Fibroblast of the aortic adventitia (primary cell): ENCODE measurements around the gene UTP11. TPM values are rescaled to one million over a fixed set of nuclear protein-coding genes. Genes with fewer than 3 reads are reported as not detected.

Source experiments
- DNase-seq: peaks from one replicate; pipeline ENCODE4 v3.0.0-alpha.2; 2010; ENCODE audit warnings: low read depth
- H3K4me3 ChIP-seq: 2 replicates; pipeline ENCODE4 v1.5.1; 2011; ENCODE audit warnings: low read depth, mild to moderate bottlenecking, control low read depth, low read length, moderate library complexity
- CTCF ChIP-seq: IDR thresholded peaks from 2 replicates; pipeline ENCODE4 v1.5.1; 2011; ENCODE audit warnings: mild to moderate bottlenecking, low read length, control low read depth, inconsistent platforms; ENCODE audit not compliant: insufficient read depth
- total RNA-seq: library from RNA; depleted of rRNA; stranded (reverse); fragments of >200 nt; gene quantifications from 2 replicates; pipeline ENCODE4 v1.2.3, GENCODE V29; 2012; ENCODE audit warnings: low replicate concordance

UTP11 gene
- total RNA-seq, 1 donor = 68.1 TPM

DNA sequence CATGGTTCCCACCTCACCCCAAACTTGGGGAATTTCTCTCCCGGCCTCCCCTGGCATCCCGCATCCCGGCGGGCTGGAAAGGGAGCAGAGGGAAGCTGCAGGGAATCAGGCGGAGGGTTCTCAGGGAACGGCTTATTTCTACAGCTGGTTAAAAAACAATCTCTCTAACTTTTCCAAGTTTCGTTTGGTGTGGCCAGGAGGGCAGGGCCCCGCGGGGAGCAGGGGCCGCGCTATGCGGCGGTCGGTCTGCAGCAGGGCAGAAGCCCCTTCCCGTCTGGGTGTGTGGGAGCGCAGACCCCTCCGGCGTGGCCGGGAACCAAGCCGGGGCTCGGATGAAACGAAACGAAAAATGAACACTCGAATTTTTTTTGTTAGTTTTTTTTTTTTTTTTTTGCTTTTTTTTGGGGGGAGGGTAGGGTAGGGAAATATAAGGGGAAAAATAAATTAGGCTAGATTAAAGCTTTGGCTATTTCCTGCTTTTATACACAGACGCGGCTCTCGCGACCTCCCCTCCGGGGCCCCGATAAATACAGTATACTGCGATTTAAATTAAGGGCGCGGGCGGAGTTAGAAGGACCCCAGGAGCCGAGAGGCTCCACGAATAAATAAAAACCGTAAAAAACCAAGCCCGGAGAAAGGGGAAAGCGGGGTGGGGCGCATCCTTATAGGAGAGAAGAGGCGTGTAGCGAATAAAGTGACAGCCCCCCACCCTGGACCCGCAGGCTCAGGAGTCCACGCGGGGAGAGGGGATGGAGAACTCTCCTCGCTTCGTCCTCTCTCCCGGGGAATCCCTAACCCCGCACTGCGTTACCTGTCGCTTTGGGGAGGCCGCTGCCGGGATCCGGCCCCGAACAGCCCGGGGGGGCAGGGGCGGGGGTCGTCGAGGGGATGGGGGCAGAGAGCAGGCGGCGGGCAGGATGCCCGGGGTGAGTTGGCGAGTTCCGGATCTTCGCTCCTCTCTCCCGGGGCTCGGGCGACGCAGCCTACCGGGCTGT is 32.0 kb downstream of the UTP11 start:
- peak; percentile 20 for DNase-seq
- H3K4me3 ChIP-seq = peak overlapping the region; percentile 58

GRCh38 chr1:38045401-38046332 is 33.1 kb downstream of the UTP11 start:
- no peak for TF ChIP-seq CTCF

More for the DNA sequence above, 32.0 kb downstream of the UTP11 start:
- TF ChIP-seq CTCF = no peak

DNA sequence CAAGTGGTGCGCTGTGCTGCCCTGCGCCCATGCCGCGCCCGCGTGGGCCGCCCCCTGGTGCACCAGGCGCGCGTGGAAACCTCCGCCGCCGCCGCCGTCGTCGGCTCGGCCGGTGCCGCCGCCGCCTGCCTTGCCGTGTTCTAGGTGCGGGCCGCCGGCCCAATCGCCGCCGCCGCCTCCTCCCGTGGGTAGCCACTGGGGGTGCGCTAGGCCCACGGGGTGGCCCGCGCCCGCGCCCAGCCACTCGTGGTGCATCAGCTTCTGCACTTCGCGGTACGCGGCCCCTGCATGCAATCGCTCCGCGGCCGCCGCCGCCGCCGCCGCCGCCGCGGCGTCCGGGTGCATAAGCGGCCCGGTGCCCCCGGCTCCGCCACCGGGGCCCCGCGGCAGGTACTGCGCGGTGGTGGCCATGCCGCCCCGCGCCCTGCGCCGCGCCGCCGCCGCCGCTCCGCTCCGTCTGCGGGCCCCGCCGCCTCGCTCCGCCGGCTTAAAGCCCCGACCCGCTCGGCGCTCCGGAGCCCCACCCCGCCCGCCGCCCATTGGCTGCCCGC is 33.9 kb downstream of the UTP11 start, which contains the start of gene POU3F1:
Gene POU3F1, minus strand, starts transcription at position 461 of the 551 bp plus-strand sequence. Its CDS starts 50 bp downstream, at position 411.
- H3K4me3 ChIP-seq = peak within 1 kb of the TSS; percentile 66
- TF ChIP-seq CTCF = no peak
- no peak for DNase-seq

More at GRCh38 chr1:38045401-38046332, 33.1 kb downstream of the UTP11 start:
- H3K4me3 ChIP-seq = no peak overlapping the region
- DNase-seq = peak; percentile 5

- peak; percentile 63 for DNase-seq
- no peak for TF ChIP-seq CTCF
- peak overlapping the region; percentile 66 for H3K4me3 ChIP-seq
Observed at GRCh38 chr1:38046884-38047602, 34.5 kb downstream of the UTP11 start.

DNA sequence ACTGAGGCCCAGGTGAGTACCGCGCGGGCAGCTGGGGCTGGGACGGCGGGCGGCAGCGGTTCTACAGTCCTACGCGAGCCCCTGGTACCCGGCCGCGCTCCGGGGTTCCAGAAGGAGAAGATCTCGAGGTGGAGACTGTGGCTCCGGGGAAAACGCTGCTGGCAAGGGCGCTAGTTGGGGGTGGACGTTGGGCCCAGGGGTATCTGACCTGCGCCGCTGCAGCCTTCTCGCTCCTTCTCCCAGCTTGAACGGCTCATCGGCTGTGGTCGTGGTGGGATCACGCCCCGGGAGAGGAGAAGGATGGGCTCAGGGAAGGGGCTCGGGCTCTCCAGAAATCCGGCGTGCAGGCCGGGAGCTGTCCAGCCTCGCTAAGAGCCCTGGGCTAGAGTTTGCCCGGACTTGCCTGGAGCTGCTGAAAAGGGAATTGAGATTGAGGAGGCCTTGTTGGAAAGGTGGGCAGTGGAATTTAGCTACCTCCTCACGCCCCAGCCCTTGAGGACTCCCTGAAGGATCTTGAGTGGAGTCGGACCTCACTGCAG is 35.1 kb downstream of the UTP11 start:
- H3K4me3 ChIP-seq = peak overlapping the region; percentile 66
- no peak for TF ChIP-seq CTCF
- DNase-seq = peak; percentile 50
